H9 (cell line): Measurements from ENCODE around the gene NEDD4L. TPM values are rescaled to one million over a fixed set of nuclear protein-coding genes. Genes with fewer than 3 reads are reported as not detected.

Experiments used
- DNase-seq: peaks from one replicate; pipeline ENCODE4 v3.0.0-alpha.2; 2017
- H2AFZ ChIP-seq: one replicate; pipeline ENCODE4 v1.6.1; 2013; ENCODE audit warnings: mild to moderate bottlenecking, low read length, control low read depth, moderate library complexity
- H2AK5ac ChIP-seq: 2 replicates; pipeline ENCODE4 v1.6.1; 2013; ENCODE audit warnings: low read length, control low read depth, mixed read lengths; ENCODE audit not compliant: insufficient read length
- H2BK120ac ChIP-seq: one replicate; pipeline ENCODE4 v1.6.1; 2013; ENCODE audit warnings: low read depth, mild to moderate bottlenecking, low read length, control low read depth, inconsistent platforms; ENCODE audit not compliant: poor library complexity, severe bottlenecking
- H2BK12ac ChIP-seq: 2 replicates; pipeline ENCODE4 v1.6.1; 2013; ENCODE audit warnings: low read length, control low read depth, mixed read lengths, low read depth; ENCODE audit not compliant: insufficient read length
- H2BK15ac ChIP-seq: 2 replicates; pipeline ENCODE4 v1.6.1; 2013; ENCODE audit warnings: low read depth, low read length, control low read depth
- H2BK20ac ChIP-seq: one replicate; pipeline ENCODE4 v1.6.1; 2013; ENCODE audit warnings: low read depth, mild to moderate bottlenecking, low read length, control low read depth, inconsistent platforms; ENCODE audit not compliant: poor library complexity, severe bottlenecking
- H2BK5ac ChIP-seq: 2 replicates; pipeline ENCODE4 v1.6.1; 2013; ENCODE audit warnings: low read length, control low read depth, mixed read lengths; ENCODE audit not compliant: insufficient read length
- H3K14ac ChIP-seq: 2 replicates; pipeline ENCODE4 v1.6.1; 2013; ENCODE audit warnings: low read length, control low read depth; ENCODE audit not compliant: insufficient read depth
- H3K18ac ChIP-seq: 2 replicates; pipeline ENCODE4 v1.6.1; 2013; ENCODE audit warnings: low read depth, mild to moderate bottlenecking, mixed read lengths, low read length, control low read depth; ENCODE audit not compliant: insufficient read length
- H3K23ac ChIP-seq: 2 replicates; pipeline ENCODE4 v1.6.1; 2013; ENCODE audit warnings: low read length, control low read depth, mixed read lengths, low read depth; ENCODE audit not compliant: insufficient read length
- H3K23me2 ChIP-seq: 2 replicates; pipeline ENCODE4 v1.6.1; 2013; ENCODE audit warnings: low read depth, mild to moderate bottlenecking, mixed read lengths, low read length, control low read depth; ENCODE audit not compliant: insufficient read length, poor library complexity, severe bottlenecking
- H3K27ac ChIP-seq: 2 replicates; pipeline ENCODE4 v1.5.1; 2013; ENCODE audit warnings: low read length, control low read depth, mixed read lengths, low read depth; ENCODE audit not compliant: insufficient read length
- H3K27me3 ChIP-seq: 2 replicates; pipeline ENCODE4 v1.6.1; 2013; ENCODE audit warnings: low read length, control low read depth, inconsistent platforms; ENCODE audit not compliant: insufficient read depth
- H3K4ac ChIP-seq: 2 replicates; pipeline ENCODE4 v1.6.1; 2013; ENCODE audit warnings: low read depth, mild to moderate bottlenecking, control low read depth, inconsistent platforms, low read length, moderate library complexity
- H3K4me1 ChIP-seq: 2 replicates; pipeline ENCODE4 v1.6.1; 2013; ENCODE audit warnings: low read length, control low read depth, inconsistent platforms; ENCODE audit not compliant: insufficient read depth
- H3K4me2 ChIP-seq: 2 replicates; pipeline ENCODE4 v1.6.1; 2013; ENCODE audit warnings: low read length, control low read depth, mixed read lengths; ENCODE audit not compliant: insufficient read length, insufficient read depth
- H3K56ac ChIP-seq: 2 replicates; pipeline ENCODE4 v1.6.1; 2013; ENCODE audit warnings: low read depth, mild to moderate bottlenecking, mixed read lengths, low read length, control low read depth; ENCODE audit not compliant: insufficient read length
- H3K79me1 ChIP-seq: 2 replicates; pipeline ENCODE4 v1.6.1; 2013; ENCODE audit warnings: low read depth, mild to moderate bottlenecking, moderate library complexity, low read length, control low read depth, inconsistent platforms; ENCODE audit not compliant: insufficient read depth, poor library complexity, severe bottlenecking
- H3K79me2 ChIP-seq: 2 replicates; pipeline ENCODE4 v1.6.1; 2013; ENCODE audit warnings: low read length, control low read depth, inconsistent platforms; ENCODE audit not compliant: insufficient read depth
- H3K9ac ChIP-seq: 2 replicates; pipeline ENCODE4 v1.6.1; 2013; ENCODE audit warnings: low read length, control low read depth, mixed read lengths; ENCODE audit not compliant: insufficient read length; ENCODE audit errors: extremely low read depth
- H3K9me3 ChIP-seq: one replicate; pipeline ENCODE4 v1.6.1; 2013; ENCODE audit warnings: low read depth, low read length, inconsistent platforms; ENCODE audit not compliant: control insufficient read depth
- H3T11ph ChIP-seq: one replicate; pipeline ENCODE4 v1.6.1; 2013; ENCODE audit warnings: mild to moderate bottlenecking, low read length, control low read depth, inconsistent platforms
- H4K20me1 ChIP-seq: one replicate; pipeline ENCODE4 v1.6.1; 2013; ENCODE audit not compliant: control insufficient read depth, insufficient read length, insufficient read depth
- H4K5ac ChIP-seq: 2 replicates; pipeline ENCODE4 v1.6.1; 2013; ENCODE audit warnings: low read depth, mild to moderate bottlenecking, mixed read lengths, low read length, control low read depth; ENCODE audit not compliant: insufficient read length
- H4K8ac ChIP-seq: replicated peaks from 2 replicates; pipeline ENCODE4 v1.6.1; 2013; ENCODE audit warnings: low read length, control low read depth, mixed read lengths, low read depth; ENCODE audit not compliant: insufficient read length
- H4K91ac ChIP-seq: 2 replicates; pipeline ENCODE4 v1.6.1; 2013; ENCODE audit warnings: low read depth, mild to moderate bottlenecking, moderate library complexity, mixed read lengths, low read length, control low read depth; ENCODE audit not compliant: insufficient read length
- H3K27ac Mint-ChIP-seq, 3 experiments: 2 replicates in 2 of 3; 3 replicates in 1 of 3; pipeline ENCODE4 v1.8.0; 2020 to 2021; ENCODE audit warnings: mixed read lengths in 3 of 3, mild to moderate bottlenecking in 1 of 3, moderate library complexity in 1 of 3
- H3K27me3 Mint-ChIP-seq: 2 replicates; pipeline ENCODE4 v1.8.0; 2021; ENCODE audit warnings: low read depth, mild to moderate bottlenecking, moderate library complexity, mixed read lengths
- H3K36me3 Mint-ChIP-seq, 3 experiments: 2 replicates in 2 of 3; 3 replicates in 1 of 3; pipeline ENCODE4 v1.8.0; 2020 to 2021; ENCODE audit warnings: low read depth in 3 of 3, mixed read lengths in 3 of 3; ENCODE audit not compliant: insufficient read depth in 1 of 3
- H3K4me1 Mint-ChIP-seq, 2 experiments: 2 replicates each; pipeline ENCODE4 v1.8.0; 2020; ENCODE audit warnings: mixed read lengths in 2 of 2
- H3K4me3 Mint-ChIP-seq, 2 experiments: 2 replicates in 1 of 2; 3 replicates in 1 of 2; pipeline ENCODE4 v1.8.0; 2020 to 2021; ENCODE audit warnings: mild to moderate bottlenecking in 2 of 2, mixed read lengths in 2 of 2, moderate library complexity in 1 of 2
- H3K9me3 Mint-ChIP-seq, 2 experiments: 2 replicates in 1 of 2; 3 replicates in 1 of 2; pipeline ENCODE4 v1.8.0; 2020; ENCODE audit warnings: mild to moderate bottlenecking in 2 of 2, mixed read lengths in 2 of 2, moderate library complexity in 1 of 2
- CTCF ChIP-seq: fragments of 200-600 bp; sonication (generic); conservative IDR thresholded peaks from 3 replicates; pipeline ENCODE4 v1.8.0; 2021; ENCODE audit warnings: antibody characterized with exemption, mild to moderate bottlenecking
- WGBS: extraction: QIAGEN DNeasy Blood & Tissue Kit; methylation state at CpG from one replicate; pipeline ENCODE4 v1.1.7; 2013; ENCODE audit warnings: missing lambda C conversion rate, low lambda C conversion rate, mixed read lengths; ENCODE audit not compliant: insufficient read length; ENCODE audit errors: extremely low coverage; 5-methylcytosine and 5-hydroxymethylcytosine counted together
- total RNA-seq: library from RNA; stranded (reverse); gene quantifications from 2 replicates; pipeline ENCODE4 v1.2.1, GENCODE V29; 2021

The NEDD4L gene
- total RNA-seq, 1 experiment from 2014 or later, result 76.3 TPM

- no peak overlapping the region for H2BK20ac ChIP-seq
- Mint-ChIP-seq H3K9me3 (no peaks in the 10 kb centered on the region), H3K4me3 (no peak overlapping the region), H3K4me1 (peaks cover 67 to 72% of the 10 kb centered on the region in 2 experiments), H3K36me3 (peaks cover 6 to 28% (median 24%) of the 10 kb centered on the region in 3 experiments; a peak in 5 of 7 replicates), H3K27ac (peak overlapping the region in 1 of 3 experiments; percentile 44; a peak in 1 of 7 replicates), H3K27me3 (no peaks in the 10 kb centered on the region)
- no peak overlapping the region for H3K56ac ChIP-seq
- H2BK15ac ChIP-seq, result no peak overlapping the region
- H3K9me3 ChIP-seq, result no peaks in the 10 kb centered on the region
- H2BK120ac ChIP-seq, result no peak overlapping the region
- no peak overlapping the region for H3K9ac ChIP-seq
- peaks cover 3% of the 10 kb centered on the region for H3K23me2 ChIP-seq
- no peaks in the 10 kb centered on the region for H4K20me1 ChIP-seq
- H3K4ac ChIP-seq, result no peak overlapping the region
- no peak overlapping the region for H2BK5ac ChIP-seq
- no peak overlapping the region for H4K8ac ChIP-seq
- H3K27ac ChIP-seq, result no peak overlapping the region
- H3K4me1 ChIP-seq, result peaks cover 5% of the 10 kb centered on the region; the same call in 1 of the 2 replicates
- H3K23ac ChIP-seq, result no peak overlapping the region
- no peak overlapping the region for H2AFZ ChIP-seq
- no peak overlapping the region for H3T11ph ChIP-seq
- DNase-seq, result no peak
- H2AK5ac ChIP-seq, result no peak overlapping the region
- WGBS, result no CpG with 5 or more reads among the region's 3 CpGs
- H3K79me2 ChIP-seq, result no peaks in the 10 kb centered on the region
- H4K91ac ChIP-seq, result no peak overlapping the region
- no peak overlapping the region for H3K4me2 ChIP-seq
- H4K5ac ChIP-seq, result no peak overlapping the region
- H3K27me3 ChIP-seq, result no peaks in the 10 kb centered on the region
- H3K18ac ChIP-seq, result no peak overlapping the region
- no peak overlapping the region for H2BK12ac ChIP-seq
- H3K79me1 ChIP-seq, result no peaks in the 10 kb centered on the region
- no peak overlapping the region for H3K14ac ChIP-seq
- no peak for TF ChIP-seq CTCF
Observed at GRCh38 chr18:58336605-58337004, 292.6 kb downstream of the NEDD4L start.
